SK-N-MC (cell line): ENCODE data around the gene RIMBP2.

Source experiments
- EZH2 ChIP-seq: fragments of 200-600 bp; sonication (generic); IDR thresholded peaks from one replicate; pipeline ENCODE4 v1.6.1; 2017; ENCODE audit warnings: antibody characterized with exemption
- FOXP2 ChIP-seq: optimal IDR thresholded peaks from 2 replicates; pipeline ENCODE3; 2011; ENCODE audit warnings: mild to moderate bottlenecking, moderate library complexity; ENCODE audit not compliant: insufficient read depth; ENCODE audit errors: extremely low read length, control extremely low read depth
- POLR2AphosphoS5 ChIP-seq: IDR thresholded peaks from 2 replicates; pipeline ENCODE4 v1.6.1; 2012; ENCODE audit warnings: mild to moderate bottlenecking, low read depth, low read length, borderline replicate concordance

DNA sequence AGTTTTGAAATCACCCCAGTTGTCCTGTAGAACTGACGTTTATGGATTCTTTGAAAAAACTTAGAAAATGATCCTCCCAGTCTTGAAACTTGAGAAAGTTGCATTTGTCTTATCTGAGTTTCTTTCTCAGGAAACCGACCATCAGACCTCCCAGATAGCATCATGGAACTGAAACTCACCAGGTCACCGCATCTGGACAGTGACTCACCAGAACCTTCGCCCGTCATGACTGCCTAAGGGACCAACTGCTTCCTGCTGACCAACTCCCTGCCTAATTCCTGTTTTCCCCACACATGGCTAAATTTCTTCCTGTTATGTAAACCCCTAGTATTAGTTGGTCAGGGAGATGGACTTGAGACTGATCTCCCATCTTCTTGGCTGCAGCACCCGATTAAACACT, 175.7 kb downstream of the RIMBP2 start:
- TF ChIP-seq EZH2: no peak
- TF ChIP-seq FOXP2: no peak
- TF ChIP-seq POLR2AphosphoS5: no peak
